ENCODE data around the gene KIAA1328. TPM values are rescaled to one million over a fixed set of nuclear protein-coding genes. Genes with fewer than 3 reads are reported as not detected.

Gene KIAA1328
- total RNA-seq, 6 experiments from 2014 or later, result 2.0 to 4.5 (median 2.9) TPM

- DNase-seq (no peak), ATAC-seq (peak; percentile 39 to 82 (median 57))
- intact Hi-C loops (cut with DNase I), result no loop called here
- WGBS (ENCODE audit: insufficient coverage, low coverage, low lambda C conversion rate, missing lambda C conversion rate), result 39% methylated on average over 6 of the region's 8 CpGs
- TF ChIP-seq POLR2A (IDR thresholded peaks at IDR 0.05) (no peak), CTCF (IDR thresholded peaks at IDR 0.05) (no peak)
- no peaks in the 10 kb centered on the region for H3K4me1 ChIP-seq
- H3K27ac ChIP-seq, result no peak overlapping the region
- no peaks in the 10 kb centered on the region for H3K27me3 ChIP-seq
- H3K4me3 ChIP-seq, result no peak overlapping the region
- H3K9me3 ChIP-seq, result no peaks in the 10 kb centered on the region
- no peaks in the 10 kb centered on the region for H3K36me3 ChIP-seq
Measured at GRCh38 chr18:37270038-37270665, 441.2 kb downstream of the KIAA1328 start.

- ATAC-seq (no peak), DNase-seq (no peak)
- no peaks in the 10 kb centered on the region for H3K9me3 ChIP-seq
- no peaks in the 10 kb centered on the region for H3K36me3 ChIP-seq
- H3K4me1 ChIP-seq, result no peaks in the 10 kb centered on the region
- 72% methylated on average over 7 of the region's 7 CpGs for WGBS (ENCODE audit: insufficient coverage, low coverage, low lambda C conversion rate, missing lambda C conversion rate)
- no peak overlapping the region for H3K4me3 ChIP-seq
- intact Hi-C loops (cut with DNase I), result no loop called here
- no peak overlapping the region for H3K27ac ChIP-seq
- no peak for TF ChIP-seq POLR2A (IDR thresholded peaks at IDR 0.05)
- no peak for TF ChIP-seq CTCF (IDR thresholded peaks at IDR 0.05)
- no peaks in the 10 kb centered on the region for H3K27me3 ChIP-seq
Measured at GRCh38 chr18:37270666-37271052, 441.7 kb downstream of the KIAA1328 start.

GRCh38 chr18:37272226-37272625 lies 443.3 kb downstream of the KIAA1328 start:
- no peak for TF ChIP-seq CTCF (IDR thresholded peaks at IDR 0.05)
- TF ChIP-seq POLR2A (IDR thresholded peaks at IDR 0.05), result no peak
- Histone ChIP-seq H3K4me3 (no peak overlapping the region), H3K9me3 (no peaks in the 10 kb centered on the region), H3K27me3 (no peaks in the 10 kb centered on the region), H3K4me1 (no peaks in the 10 kb centered on the region), H3K27ac (no peak overlapping the region), H3K36me3 (no peaks in the 10 kb centered on the region)
- no peak for DNase-seq
- no CpG with 5 or more reads among the region's 2 CpGs for WGBS (ENCODE audit: insufficient coverage, low coverage, low lambda C conversion rate, missing lambda C conversion rate)
- intact Hi-C loops (cut with DNase I), result no loop called here
- ATAC-seq, result no peak

- Histone ChIP-seq H3K4me3 (no peak overlapping the region), H3K4me1 (no peaks in the 10 kb centered on the region), H3K27me3 (no peaks in the 10 kb centered on the region), H3K9me3 (no peaks in the 10 kb centered on the region), H3K36me3 (no peaks in the 10 kb centered on the region), H3K27ac (no peak overlapping the region)
- ATAC-seq (no peak), DNase-seq (no peak)
- WGBS (ENCODE audit: insufficient coverage, low coverage, low lambda C conversion rate, missing lambda C conversion rate), result 0% methylated on average over 1 of the region's 16 CpGs
- TF ChIP-seq CTCF (IDR thresholded peaks at IDR 0.05), result no peak
- TF ChIP-seq POLR2A (IDR thresholded peaks at IDR 0.05), result no peak
- intact Hi-C loops (cut with DNase I), result no loop called here
Measured at GRCh38 chr18:37272841-37273240, 443.9 kb downstream of the KIAA1328 start.

All from right lobe of liver (tissue), 6 donors.